ENCODE data around the gene MAP4K4.

- TF ChIP-seq POLR2A (IDR thresholded peaks at IDR 0.05; ENCODE audit: low read length) (no peak), GATA1 (IDR thresholded peaks at IDR 0.05; ENCODE audit: low read depth, low read length) (no peak)
These were observed 153.5 kb downstream of the MAP4K4 start for GRCh38 chr2:101850991-101851390.

All from erythroblast (primary cell).